GM21529 (cell line): ENCODE results near the gene CYP19A1.
"Not testable (repeated sequence)": the region's sequence is repeated elsewhere in the genome, so short reads cannot be mapped to it uniquely, and the experiment has no call there.

Experiments used
- ATAC-seq: cut with Tn5 transposase; IDR thresholded peaks from one replicate; pipeline ENCODE4 v1.9.1; 2021; ENCODE audit not compliant: unreplicated experiment

CYP19A1 gene

DNA sequence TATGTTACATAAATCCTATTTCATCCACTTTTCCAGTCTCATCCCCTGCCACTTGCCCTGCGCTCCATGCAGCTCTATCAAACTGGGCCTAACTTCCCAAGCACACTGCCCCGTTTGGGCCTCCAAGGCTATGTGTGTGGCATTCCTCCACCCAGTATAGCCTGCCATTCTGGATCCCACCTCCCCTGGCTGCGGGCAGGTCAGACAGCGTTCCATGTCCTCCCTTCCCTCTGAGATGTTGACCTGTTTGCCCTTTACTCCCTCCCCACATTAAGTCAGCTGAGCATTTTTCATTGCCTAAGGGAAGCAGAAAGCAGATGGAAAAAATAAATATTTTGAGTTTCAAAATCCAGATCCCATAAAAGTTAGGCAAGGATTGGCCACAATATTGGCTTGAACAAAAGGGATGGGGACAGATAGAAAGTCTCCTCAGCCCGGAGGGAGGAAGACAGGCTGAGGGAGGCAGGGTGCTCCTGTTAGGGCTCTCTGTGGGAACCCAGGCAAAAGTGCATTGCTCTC is 73.3 kb downstream of the CYP19A1 start:
- no peak for ATAC-seq

DNA sequence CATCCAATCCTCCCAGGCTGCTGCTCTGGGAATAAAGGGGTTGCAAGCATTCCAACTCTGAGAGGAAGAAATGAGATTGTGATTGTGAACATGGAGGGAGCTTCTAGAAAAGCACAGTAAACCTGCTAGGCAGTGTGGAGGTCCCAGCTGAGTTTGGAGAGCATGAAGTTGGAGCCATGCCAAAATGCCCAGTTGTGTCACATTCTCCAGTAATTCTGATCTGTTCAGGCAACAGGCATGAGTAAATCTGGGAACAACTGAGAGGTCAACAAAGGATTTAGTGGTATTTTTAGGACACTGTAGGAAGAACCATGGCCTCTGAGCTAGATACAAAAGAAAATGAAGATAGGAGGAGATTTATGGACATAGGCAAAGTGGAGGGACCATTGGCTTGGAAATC is 74.7 kb downstream of the CYP19A1 start:
- ATAC-seq, result no peak

DNA sequence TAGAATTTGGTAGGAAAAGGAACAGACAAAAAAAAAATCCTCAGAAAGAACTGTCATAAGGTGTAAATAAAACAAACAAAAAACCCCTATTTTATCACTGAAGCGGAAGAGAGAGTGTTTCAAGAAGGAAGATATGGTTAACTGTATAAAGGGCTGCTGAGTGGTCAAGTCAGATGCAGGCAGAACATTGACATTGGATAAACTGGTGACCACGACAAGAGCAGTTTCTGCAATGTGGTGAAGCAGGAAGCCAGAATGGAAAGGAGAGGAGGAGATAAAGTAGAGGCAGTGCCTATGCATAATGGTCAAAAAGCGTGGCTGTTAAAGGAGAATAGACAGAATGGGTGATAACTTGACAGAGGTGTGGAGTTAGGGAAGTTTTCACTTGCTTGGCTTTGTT is 75.3 kb downstream of the CYP19A1 start:
- no peak for ATAC-seq

DNA sequence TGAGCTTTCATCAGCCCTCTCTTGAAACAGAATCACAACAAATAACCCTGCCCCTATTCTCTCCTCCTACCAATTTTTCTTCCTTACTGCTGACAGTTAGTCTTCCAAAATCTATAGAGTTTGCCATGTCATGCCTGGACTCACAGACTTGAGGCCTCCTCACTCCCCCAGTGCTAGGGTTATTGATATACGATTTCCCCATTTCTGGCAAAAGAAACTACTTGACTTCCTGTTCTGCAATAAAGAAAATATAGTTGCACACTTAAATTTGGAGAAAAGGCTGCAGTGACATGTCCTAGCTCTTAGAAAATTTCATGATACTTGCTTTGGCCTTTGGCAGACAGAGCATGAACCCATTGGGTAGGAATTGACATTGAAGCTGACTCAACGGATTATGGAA is 75.9 kb downstream of the CYP19A1 start:
- no peak for ATAC-seq

DNA sequence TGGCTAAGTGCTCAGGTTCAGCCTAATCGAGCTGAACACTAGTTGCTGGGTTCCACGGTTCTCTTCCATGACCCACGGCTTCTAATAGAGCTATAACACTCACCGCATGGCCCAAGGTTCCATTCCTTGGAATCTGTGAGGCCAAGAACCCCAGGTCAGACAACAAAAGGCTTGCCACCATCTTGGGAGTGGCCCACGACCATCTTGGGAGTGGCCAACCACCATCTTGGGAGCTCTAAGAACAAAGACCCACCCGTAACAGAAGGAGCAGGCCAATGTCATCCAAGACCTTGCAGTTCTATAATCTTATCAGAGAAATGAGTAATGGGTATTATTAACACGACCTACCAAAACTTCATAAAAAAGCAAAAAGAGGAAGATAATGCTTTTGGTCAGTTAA is 77.3 kb downstream of the CYP19A1 start:
- ATAC-seq, result not testable (repeated sequence)

DNA sequence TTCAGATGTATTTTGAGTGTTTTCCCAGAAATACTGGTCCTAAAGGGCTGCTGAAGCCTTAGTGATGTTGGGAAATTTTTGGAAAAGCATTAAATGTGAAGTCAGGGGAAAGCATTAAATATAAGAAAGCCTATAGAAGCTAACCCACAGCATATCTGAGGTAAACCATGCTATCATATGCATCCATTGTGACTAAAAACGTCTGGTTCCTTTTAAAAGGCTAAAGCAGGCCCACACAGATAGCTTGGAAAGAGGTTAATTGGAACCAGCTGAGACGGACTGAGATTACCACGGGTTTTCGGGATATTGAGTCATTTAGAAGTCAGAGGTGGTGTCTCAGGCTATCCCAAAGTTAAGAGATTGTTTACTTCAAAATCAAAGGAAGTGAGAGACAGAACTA is 78.2 kb downstream of the CYP19A1 start:
- no peak for ATAC-seq

DNA sequence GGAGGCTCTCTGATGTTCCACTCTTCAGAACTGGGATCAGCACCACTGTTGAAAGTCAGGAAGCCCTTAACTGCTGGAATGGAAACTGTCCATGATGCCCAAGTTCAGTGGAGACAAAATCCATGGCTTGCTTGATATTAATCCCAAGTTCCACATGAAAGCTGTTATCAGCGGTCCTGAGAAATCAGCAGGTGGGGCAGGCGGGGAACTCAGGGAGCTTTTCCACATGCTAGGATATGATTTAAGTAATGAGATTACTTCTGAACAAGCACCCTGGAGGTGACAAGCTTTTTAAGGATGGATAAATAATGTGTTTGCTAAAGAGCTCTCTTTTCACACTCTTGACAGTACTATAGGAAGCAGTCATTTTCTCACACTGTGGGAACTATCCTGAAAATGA is 82.9 kb downstream of the CYP19A1 start:
- no peak for ATAC-seq

DNA sequence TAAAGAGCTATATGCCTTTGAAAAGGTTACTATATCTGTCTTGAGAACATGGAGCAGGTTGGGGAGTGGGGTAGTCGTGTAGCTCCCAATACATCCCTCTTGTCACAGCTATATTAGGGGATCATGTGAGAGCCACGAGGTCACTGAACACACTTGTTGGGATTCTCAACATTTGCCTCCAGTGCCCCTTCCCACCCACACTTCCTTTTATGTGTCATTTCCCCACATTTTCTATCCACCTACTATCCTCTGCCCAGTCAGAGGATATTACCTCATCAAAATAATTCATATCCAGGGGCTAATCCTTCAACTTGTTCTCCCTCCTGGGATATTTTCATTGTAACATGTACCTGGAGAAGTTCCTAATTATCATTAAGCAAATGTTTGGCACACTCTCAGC is 85.0 kb downstream of the CYP19A1 start:
- ATAC-seq, result no peak

DNA sequence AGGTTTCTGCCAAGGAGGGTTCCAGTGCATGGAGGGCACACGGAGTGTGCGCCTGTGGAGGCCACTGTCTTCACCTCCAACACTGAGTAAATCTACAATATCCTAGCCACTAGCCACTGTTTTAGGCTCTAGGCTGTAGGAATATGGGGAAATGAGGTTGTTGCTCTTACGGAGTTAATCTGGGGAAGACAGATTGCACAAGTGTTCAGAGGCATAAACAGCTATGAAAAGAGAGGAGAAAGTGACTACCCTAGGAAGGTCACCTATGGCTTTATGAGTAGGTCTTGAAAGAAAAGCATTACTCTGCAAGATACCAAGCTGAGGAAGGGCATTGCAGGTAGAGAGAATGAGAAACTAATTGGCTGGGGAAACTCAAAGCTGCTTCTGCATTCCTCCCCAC is 85.7 kb downstream of the CYP19A1 start:
- ATAC-seq, result no peak

DNA sequence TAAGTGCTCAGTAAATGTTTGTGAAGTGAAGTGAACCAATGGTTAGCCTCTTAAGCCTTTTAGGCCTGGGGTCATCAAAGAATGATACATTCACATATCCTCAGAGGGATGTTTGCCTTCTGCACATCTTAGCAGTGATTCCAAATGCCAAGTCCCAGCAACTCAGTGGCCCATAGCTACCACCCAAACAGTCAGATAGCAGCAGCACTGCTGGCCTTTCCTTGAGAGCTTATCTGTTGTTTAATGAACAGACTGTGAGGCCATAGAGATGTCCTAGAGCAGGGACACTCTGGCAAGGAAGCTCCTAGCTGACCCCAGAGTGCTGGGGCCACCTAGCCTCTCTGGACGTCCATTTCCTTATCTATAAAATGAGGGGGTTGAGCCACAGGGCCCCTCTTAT is 86.8 kb downstream of the CYP19A1 start:
- ATAC-seq, result no peak

DNA sequence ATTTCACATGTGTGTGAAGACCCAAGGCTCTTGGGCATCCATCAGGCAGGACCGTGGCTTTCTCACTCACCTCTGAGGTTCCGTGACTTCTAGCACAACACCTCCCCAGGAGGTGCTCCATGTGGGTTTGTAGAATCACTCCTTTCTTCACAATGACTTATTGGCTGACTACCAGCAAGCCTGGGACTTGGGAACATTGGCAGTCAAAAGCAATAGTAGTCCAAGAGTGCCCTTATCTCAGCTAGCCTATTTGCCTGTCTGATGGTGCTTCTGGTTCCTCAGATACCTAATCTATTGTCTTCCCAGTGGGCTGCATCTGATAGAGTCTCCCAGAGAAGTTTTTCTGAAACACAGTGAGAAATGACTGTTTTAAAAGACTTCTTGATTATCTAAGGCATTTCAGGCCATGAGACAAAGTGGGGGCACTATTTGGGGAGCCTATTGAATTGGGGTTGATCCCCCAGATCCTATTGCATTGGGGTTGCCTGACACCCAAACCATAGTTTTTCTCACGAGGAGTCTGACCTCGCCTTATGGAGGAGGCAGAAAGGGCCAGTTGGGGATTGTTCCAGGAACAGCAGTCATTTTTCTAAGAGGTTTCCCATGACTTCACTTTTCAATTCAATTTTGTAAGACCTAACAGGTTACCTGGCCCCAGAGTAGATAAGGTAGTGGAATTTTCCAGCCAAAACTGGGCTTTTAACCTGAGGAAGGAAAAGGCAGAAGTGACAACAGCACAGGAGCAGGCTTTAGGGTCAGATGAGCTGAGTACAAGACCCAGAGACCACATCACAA is 88.0 kb downstream of the CYP19A1 start:
- no peak for ATAC-seq

DNA sequence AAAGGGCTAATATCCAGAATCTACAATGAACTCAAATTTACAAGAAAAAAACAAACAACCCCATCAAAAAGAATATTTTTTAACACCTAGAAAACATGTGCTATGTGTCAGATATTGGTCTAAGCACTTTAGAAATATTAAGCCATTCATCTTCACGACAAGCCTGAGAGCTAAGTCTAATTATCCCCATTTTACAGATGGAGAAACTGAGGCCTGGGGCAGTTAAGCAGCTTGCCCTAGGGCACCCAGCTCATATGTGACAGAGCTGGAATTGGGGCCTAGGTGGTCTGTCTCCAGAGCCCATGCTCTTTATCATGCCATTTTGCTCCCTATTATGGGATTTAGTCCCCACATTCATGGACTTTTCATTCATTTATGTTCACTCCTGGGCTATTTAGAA is 92.8 kb downstream of the CYP19A1 start:
- no peak for ATAC-seq

DNA sequence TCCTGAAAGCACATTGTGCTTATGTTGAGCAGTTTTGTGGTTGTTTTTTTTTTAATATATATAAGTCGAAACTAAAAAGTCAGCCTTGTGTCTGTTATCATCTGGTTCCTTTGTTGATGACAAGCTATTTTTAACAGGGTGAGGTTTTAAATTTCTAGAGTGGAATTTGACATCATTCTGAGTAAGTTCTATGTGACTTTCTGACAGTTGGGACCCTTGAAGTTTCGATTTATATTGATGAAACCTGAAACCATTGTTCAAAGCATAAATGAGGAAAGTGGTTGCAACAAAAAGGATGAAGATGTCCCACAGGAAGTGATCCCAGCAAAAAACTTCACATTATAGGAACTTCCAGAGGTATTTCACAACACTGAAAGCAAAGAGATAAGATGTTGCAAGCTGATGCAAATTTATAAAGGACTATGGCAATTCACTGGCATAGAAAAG is 94.0 kb downstream of the CYP19A1 start:
- no peak for ATAC-seq

DNA sequence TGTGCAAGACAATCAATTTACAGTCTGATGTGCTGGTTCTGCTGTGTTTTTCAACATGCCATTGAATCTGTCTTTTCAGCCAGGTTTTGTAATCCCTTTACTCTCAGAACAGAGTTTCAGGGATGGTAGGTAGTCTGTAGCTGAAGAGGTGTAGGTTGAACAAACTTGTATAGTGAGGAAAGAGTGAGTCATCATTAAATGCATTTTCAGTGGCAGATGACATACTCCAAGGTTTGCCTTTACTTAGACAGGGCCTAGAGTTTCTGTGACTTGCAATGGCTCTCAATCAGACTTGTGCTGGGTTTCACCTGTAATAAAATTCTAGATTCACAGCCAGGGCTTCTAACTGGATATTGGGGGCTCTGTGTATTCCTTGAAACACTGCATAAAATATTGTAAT is 94.6 kb downstream of the CYP19A1 start:
- no peak for ATAC-seq

DNA sequence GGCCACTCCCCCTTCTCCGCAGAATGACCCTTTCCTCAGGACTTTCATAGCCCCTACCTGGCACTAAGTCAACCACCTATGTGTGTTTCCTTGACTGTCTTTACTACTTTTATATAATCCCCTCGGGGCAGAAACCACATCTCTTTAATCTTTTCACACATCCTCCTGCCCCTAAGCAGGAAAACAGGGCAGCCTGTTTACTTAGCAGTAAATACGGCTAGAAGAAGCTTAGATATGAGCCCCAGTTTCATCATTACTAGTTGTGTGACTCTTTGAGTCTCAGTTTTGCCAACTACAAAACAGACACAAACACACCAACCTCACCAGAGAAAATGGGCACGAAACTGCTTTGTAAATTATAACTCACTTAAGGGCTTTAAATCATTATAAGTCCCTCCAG is 98.3 kb downstream of the CYP19A1 start:
- no peak for ATAC-seq

DNA sequence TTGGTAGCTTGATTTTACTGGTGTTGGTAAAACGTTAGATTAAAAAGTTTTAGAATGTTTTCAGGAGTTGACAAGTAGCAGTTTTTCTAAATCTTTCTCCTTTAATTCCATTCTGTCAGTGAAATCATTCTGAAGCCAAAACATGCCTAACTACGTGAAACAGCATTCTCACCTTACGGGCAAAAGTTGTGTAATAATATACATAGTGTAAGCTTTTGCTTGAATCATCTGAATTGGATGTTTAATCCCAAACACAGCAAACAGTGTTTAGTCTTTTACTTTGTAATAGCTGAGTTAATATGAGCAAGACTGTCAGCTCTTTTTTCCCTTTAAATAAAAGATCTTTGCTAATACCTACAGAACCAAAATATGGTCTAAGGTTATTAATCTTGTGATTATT is 100.6 kb downstream of the CYP19A1 start:
- ATAC-seq, result no peak

DNA sequence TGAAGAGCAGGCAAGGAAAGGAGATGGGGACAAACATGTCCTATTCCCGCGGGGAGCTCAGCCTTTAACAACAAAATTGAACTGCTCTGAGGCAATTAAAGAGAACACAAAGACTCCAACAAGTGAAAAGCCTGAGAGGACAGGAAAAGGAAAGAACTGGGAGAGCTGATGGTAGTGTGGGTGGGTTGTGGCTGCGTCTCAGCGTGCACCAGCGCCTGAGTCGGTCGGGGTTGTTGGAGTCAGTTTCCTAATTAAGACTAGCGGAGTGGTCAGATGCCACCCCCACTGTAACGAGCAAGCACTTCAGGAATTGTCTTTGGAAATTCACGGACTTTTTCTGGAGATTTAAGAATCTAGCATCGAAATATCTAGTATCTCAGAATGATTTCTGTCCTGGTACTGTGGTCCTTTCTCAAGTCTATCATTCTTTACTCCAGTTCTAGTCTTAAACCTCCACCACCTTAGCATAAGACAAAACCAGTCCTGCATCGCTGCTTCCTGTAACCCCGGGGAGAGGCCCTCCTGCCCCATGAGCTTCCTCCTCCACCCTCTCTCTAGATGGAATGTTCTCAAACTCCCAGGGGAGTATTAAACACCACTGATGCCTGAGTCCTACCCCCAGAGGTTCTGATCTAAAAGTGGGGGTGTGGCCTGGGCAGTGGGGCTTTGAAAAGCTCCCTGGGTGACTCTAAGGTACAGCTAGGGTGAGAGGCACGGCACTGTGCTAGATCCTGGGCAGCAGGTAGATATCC is 104.0 kb downstream of the CYP19A1 start:
- peak; percentile 44 for ATAC-seq

DNA sequence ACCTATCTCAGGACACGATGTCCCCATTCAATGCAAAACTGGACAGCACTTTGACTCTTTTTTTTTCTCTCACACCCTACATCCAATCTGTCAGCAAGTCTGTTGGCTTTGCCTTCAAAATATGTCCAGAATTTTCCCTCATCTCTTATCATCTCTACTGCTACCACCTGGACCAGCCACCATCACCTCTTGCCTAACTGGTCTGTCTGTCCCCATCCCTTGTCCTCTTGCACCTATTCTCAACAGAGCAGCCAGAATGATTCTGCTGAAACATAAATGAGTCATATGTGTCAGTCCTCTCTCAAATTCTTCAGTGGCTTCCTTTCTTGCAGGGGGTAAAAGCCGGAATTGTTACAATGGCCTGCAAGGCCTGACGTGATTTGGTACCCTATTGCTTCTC is 105.8 kb downstream of the CYP19A1 start:
- ATAC-seq, result no peak

DNA sequence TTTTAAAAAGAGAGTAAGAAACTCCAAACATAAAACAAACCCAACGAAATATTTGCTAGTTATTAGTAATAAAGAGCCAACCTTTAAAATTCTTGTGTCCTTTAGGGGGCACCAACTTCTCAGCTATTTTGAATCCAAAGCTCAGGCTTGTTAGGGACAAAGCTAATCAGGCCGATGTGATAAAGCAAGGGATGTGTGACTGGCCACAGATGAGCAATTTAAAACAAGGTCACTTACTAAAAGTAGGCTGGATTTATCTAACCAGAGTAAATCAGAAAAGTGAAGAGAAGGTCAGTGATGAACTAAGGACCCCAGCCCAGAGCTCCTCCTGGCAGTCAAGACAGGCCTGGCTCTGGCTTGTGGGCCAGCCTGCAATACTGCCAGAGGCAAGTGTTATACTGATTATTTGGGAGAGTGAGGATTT is 108.5 kb downstream of the CYP19A1 start:
- ATAC-seq, result no peak

DNA sequence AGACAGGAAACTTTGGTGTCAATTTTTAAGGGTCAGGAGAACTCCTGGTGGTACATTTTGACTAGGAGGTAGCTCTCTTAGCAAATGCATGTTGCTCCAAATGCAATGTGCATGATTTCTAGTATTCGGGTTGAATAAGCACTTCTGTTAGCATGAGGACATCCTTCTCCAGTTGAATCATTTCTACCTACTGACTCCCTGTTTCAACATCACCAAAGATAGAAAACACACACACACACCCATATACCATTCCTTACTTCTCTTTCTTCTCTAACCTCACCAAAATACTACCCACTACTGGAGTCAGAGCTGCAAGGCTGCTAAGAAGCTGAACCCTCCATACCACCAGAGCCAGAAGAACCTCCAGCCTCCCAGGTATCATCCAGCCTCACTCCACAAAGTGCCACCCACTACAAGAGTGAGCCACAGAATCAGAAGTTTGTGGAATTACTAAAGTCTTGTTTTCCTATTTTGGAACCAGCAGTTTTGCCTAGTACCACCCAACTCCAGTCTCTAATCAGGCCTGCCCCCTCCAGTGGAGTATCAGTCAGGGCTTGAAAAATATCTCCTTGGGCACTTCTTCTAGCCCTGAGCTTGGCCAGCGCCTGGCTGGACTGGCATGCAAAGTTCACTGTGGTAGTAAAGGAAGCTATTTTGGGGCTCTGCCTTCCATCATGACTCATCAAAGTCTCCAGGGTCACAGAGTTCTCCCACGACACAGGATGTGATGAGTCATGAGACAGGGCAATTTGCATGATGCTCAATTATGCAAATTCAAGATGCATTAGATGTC is 110.3 kb downstream of the CYP19A1 start:
- peak; percentile 87 for ATAC-seq

DNA sequence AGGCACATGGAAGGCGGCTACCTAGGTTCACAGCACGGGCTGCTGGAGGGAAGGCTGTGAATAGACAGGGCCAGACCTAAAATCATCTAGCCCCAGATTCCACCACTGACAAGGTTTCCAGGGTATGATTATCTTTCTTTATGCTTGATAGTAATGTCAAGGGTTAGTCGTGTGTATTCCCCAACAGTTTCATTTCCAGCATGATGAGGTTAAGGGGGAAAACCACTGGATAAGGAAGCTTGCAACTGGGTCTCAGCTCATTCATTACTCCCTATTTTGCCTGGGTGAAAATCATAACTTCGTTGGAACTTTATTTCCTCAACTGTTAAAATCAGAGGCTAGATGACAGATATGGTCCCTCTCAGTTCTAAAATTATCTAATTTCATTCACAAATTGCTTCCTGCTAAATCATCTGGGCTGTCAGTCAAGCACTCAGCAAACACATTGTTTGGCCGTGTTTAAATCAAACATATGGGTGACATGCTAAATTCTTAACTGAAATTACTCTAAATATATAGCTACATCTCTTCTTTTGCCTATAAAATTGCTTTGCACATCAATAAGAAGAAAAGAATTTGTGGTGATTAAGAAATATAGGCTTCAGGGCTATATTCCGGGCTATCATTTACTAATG is 111.7 kb downstream of the CYP19A1 start:
- ATAC-seq, result no peak
